Esophagus (tissue), 2 donors: ENCODE measurements around the gene IGDCC3. TPM values are rescaled to one million over a fixed set of nuclear protein-coding genes. Genes with fewer than 3 reads are reported as not detected.
A peak's percentile ranks its signal among the peaks of the same experiment; 100 is the strongest.

Experiments
- H3K27ac ChIP-seq, 2 donors: one replicate each; pipeline ENCODE4 v1.5.1; 2013; ENCODE audit warnings: low read depth in 2 of 2, mild to moderate bottlenecking in 2 of 2, inconsistent platforms in 1 of 2, low read length in 1 of 2, moderate library complexity in 1 of 2
- H3K27me3 ChIP-seq, 2 donors: one replicate each; pipeline ENCODE4 v1.6.1; 2013; ENCODE audit warnings: low read length in 2 of 2, control low read depth in 1 of 2, mild to moderate bottlenecking in 1 of 2; ENCODE audit not compliant: insufficient read depth in 2 of 2, control insufficient read depth in 1 of 2
- H3K36me3 ChIP-seq, 2 donors: one replicate each; pipeline ENCODE4 v1.6.1; 2013; ENCODE audit warnings: low read length in 1 of 2; ENCODE audit not compliant: control insufficient read depth in 2 of 2, insufficient read depth in 2 of 2
- H3K4me1 ChIP-seq, 2 donors: one replicate each; pipeline ENCODE4 v1.6.1; 2013; ENCODE audit warnings: low read length in 1 of 2; ENCODE audit not compliant: control insufficient read depth in 2 of 2, insufficient read depth in 2 of 2
- H3K4me3 ChIP-seq, 2 donors: one replicate each; pipeline ENCODE4 v1.5.1; 2013; ENCODE audit warnings: low read length in 2 of 2, mild to moderate bottlenecking in 2 of 2, low read depth in 1 of 2, moderate library complexity in 1 of 2
- H3K9me3 ChIP-seq, 2 donors: one replicate each; pipeline ENCODE4 v1.6.1; 2013; ENCODE audit warnings: mild to moderate bottlenecking in 2 of 2, low read depth in 1 of 2, low read length in 1 of 2, moderate library complexity in 1 of 2; ENCODE audit not compliant: control insufficient read depth in 2 of 2, insufficient read depth in 1 of 2
- WGBS, 2 donors: extraction: QIAGEN DNeasy Blood & Tissue Kit; methylation state at CpG; one replicate each; pipeline ENCODE4 v1.1.7; 2013; 5-methylcytosine and 5-hydroxymethylcytosine counted together
- polyA plus RNA-seq, 2 donors: library from polyadenylated mRNA; stranded (reverse); fragments of 200-250 nt; gene quantifications; one replicate each; pipeline ENCODE4 v1.2.3, GENCODE V29; 2013
- donor health status: healthy with polysubstance abuse.
- donor health status: Bipolar disorder and iron deficiency.

IGDCC3 gene
- polyA plus RNA-seq, 2 donors: under 0.01 TPM; not detected in 1

DNA sequence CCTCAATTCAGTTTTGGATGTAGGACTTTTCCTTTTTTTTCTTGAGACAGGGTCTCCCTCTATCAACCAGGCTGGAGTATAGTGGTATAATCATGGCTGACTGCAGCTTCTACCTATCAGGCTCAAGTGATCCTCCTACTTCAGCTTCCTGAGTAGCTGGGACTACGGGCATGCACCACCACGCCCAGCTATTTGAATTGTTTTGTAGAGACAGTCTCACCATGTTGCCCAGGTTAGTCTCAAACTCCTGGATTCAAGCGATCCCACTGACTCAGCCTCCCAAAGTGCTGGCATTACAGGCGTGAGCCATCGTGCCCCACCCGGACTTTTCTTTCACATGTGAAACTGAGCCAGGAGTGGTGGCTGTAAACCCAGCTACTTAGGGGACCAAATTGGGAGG lies 69.8 kb downstream of the IGDCC3 start:
- Histone ChIP-seq H3K4me3 (no peak overlapping the region), H3K27me3 (no peaks in the 10 kb centered on the region), H3K4me1 (peaks cover 0 to 3% of the 10 kb centered on the region in 2 donors), H3K36me3 (no peaks in the 10 kb centered on the region), H3K9me3 (no peaks in the 10 kb centered on the region), H3K27ac (no peak overlapping the region)
- 55 to 62% methylated on average over 6 of the region's 6 CpGs for WGBS, 2 donors

DNA sequence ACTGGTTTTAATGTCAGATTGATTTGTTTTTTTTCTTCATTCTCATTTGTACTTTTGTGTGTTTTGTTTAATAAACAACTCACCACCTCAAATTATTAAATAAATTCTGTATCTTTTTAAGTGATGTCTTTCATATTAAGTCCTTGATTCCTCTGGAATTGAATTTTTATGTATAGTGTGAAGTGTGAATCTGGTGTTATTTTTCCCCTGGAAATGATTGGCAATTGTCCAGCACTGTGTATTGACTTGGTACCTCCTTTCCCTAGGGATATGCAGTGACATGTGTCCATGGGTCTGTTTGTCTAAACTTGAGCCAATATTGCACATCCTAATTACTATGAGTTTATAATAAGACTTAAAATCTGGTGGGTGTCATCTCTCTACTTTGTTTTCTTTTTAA lies 71.3 kb downstream of the IGDCC3 start:
- H3K4me3 ChIP-seq: no peak overlapping the region
- H3K4me1 ChIP-seq: peaks cover 0 to 3% of the 10 kb centered on the region in 2 donors
- no peak overlapping the region for H3K27ac ChIP-seq
- H3K27me3 ChIP-seq: no peaks in the 10 kb centered on the region
- no peaks in the 10 kb centered on the region for H3K36me3 ChIP-seq
- H3K9me3 ChIP-seq: no peaks in the 10 kb centered on the region

DNA sequence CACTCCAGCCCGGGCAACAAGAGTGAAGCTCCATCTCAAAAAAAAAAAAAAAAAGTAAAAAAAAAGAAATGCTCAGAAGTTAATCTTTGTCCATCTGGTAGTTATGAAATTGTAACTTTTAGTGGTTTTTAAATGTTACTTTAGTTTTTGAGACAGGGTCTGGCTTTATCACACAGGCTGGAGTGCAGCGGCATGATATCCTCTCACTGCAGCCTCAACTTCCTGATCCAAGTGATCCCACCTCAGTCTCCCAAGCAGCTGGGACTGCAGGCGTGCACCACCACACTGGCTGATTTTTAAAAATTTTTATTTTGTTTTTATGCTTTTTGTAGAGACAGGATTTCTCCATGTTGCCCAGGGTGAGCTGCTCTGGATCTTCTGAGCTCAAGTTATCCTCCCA lies 72.0 kb downstream of the IGDCC3 start:
- no peaks in the 10 kb centered on the region for H3K36me3 ChIP-seq
- no peaks in the 10 kb centered on the region for H3K27me3 ChIP-seq
- no peak overlapping the region for H3K27ac ChIP-seq

DNA sequence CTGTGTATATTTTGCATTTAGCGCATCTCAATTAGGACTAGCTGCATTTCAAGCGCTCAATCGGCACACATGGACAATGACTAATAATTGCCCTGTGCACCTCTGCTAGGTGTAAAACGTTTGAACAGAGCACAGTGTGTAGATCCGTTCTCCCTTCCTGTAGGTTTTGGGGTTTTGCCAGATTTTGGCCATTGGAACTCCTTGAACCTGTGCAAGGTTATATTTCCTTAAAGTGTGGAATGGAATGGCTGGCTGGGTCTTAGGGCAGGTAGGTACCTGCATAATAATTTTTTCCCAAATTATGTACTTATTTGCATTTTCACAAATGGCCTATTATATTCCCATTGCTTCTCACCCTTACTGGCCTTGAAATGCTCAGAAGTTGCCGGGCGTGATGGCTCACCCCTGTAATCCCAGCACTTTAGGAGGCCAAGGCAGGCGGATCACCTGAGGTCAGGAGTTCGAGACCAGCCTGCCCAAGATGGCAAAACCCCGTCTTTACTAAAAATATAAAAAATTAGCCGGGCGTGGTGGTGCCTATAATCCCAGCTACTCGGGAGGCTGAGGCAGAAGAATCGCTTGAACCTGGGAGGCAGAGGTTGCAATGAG lies 72.5 kb downstream of the IGDCC3 start:
- no peaks in the 10 kb centered on the region for H3K27me3 ChIP-seq
- WGBS, 2 donors: 40 to 42% methylated on average over 14 of the region's 14 CpGs
- H3K36me3 ChIP-seq: no peaks in the 10 kb centered on the region
- H3K4me3 ChIP-seq: peak overlapping the region; percentile 9 to 27
- peak overlapping the region; percentile 77 to 89 for H3K27ac ChIP-seq
- H3K9me3 ChIP-seq: no peaks in the 10 kb centered on the region
- H3K4me1 ChIP-seq: peaks cover 0 to 3% of the 10 kb centered on the region in 2 donors

More for the DNA sequence above, 72.0 kb downstream of the IGDCC3 start:
- H3K4me1 ChIP-seq: peaks cover 0 to 3% of the 10 kb centered on the region in 2 donors
- 81 to 84% methylated on average over 3 of the region's 3 CpGs for WGBS, 2 donors
- no peaks in the 10 kb centered on the region for H3K9me3 ChIP-seq
- no peak overlapping the region for H3K4me3 ChIP-seq

DNA sequence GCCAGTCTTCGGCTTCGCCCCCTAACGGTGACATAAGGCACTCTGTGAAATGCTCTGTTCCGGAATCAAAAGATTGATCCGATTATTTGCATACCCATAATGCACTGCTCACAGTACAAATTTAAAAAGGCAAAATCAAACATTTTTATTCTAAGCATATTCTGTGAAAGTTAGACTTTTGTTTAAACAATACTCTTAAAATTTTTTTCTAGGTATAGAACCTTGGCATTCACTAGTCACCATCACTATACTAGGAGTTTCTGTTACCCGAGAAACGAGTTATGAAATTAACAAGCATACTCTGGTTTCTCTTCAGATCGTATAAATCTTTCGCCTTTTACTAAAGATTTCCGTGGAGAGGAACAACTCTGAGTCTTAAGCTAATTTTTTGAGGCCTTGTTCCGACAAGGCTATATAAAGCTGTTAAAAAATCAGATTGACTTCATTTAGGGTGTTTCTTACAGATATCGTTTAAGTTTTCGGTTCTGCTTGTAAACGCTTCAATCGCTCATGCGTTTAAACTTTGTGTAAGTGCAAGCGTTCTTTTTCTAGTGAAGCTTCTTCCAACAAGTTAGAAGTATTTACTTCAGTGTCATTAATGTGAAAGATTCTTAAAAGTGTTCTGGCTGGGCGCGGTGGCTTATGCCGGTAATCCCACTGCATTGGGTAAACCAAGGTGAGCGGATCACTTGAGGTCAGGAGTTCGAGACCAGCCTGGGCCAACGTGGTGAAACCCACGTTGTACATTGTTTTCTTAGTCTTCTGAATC lies 73.2 kb downstream of the IGDCC3 start, which contains the start of gene RNU5B-1:
Gene RNU5B-1 (plus strand): TSS at position 297 of the 769 bp plus-strand sequence.
- 0% methylated on average over 24 of the region's 24 CpGs for WGBS, 2 donors
- Histone ChIP-seq H3K4me1 (peaks cover 0 to 3% of the 10 kb centered on the region in 2 donors), H3K36me3 (no peaks in the 10 kb centered on the region), H3K27ac (peak within 1 kb of the TSS; percentile 88 to 89), H3K4me3 (peak within 1 kb of the TSS; percentile 45 to 58), H3K27me3 (no peaks in the 10 kb centered on the region), H3K9me3 (no peaks in the 10 kb centered on the region)

DNA sequence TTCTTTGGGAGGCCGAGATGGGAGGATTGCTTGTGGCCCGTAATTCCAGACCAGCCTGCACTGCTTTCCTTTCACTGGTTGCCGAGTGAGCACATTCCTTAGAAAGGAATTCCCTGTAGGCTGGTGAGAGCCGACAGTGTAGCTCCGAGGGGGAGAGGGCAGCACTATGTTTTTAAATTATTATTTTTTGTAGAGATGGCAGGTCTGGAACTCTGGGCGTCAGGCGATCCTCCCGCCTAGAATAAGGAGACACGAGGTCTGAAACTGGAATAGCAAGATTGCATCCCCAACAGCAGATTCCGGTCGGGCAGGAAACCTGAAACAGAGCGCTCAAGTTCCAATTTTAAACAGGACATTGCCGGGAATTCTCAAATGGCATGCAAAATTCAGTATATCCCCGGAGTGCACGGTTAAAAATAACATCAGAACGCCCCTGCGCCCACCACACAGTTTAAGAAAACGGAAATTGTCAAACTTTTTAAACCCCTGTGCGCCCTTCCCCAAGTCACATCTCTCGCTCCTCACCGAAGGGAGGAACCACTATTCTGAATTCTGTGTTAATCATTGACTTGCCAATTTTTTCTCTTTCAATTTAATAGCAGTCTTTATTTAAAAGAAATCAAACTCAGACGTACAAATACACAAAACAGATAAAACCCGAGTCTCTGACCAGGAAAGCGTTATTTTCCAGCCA lies 74.0 kb downstream of the IGDCC3 start:
- H3K27me3 ChIP-seq: no peaks in the 10 kb centered on the region
- peak overlapping the region; percentile 86 to 88 for H3K27ac ChIP-seq
- H3K4me1 ChIP-seq: peaks cover 0 to 3% of the 10 kb centered on the region in 2 donors
- 2% methylated on average over 24 of the region's 24 CpGs for WGBS, 2 donors
- peak overlapping the region; percentile 45 to 58 for H3K4me3 ChIP-seq
- no peaks in the 10 kb centered on the region for H3K9me3 ChIP-seq
- no peaks in the 10 kb centered on the region for H3K36me3 ChIP-seq

DNA sequence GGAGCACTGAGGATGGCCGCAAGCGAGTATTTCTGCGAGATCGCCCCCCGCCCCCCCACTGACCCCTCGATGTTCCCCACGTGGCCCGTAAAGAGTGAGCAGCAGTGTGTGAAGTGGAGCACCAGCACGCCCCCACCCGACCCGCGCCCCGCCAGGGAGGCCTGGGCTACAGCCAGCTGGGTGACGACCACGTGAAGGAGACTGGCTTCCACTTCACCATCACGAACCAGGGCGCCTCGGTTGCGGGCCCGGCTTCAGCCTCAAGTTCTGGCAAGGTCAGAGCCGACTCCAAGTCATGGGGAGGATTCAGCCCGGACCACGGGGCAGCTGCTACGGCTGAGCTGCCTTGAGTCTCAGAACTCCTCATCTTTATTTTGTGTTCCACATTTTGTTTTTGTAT lies 75.7 kb downstream of the IGDCC3 start:
- Histone ChIP-seq H3K27me3 (no peaks in the 10 kb centered on the region), H3K36me3 (no peaks in the 10 kb centered on the region), H3K27ac (no peak overlapping the region), H3K4me1 (peaks cover 0 to 3% of the 10 kb centered on the region in 2 donors), H3K4me3 (no peak overlapping the region), H3K9me3 (no peaks in the 10 kb centered on the region)
- WGBS, 2 donors: 78 to 82% methylated on average over 23 to 24 of the region's 24 CpGs

DNA sequence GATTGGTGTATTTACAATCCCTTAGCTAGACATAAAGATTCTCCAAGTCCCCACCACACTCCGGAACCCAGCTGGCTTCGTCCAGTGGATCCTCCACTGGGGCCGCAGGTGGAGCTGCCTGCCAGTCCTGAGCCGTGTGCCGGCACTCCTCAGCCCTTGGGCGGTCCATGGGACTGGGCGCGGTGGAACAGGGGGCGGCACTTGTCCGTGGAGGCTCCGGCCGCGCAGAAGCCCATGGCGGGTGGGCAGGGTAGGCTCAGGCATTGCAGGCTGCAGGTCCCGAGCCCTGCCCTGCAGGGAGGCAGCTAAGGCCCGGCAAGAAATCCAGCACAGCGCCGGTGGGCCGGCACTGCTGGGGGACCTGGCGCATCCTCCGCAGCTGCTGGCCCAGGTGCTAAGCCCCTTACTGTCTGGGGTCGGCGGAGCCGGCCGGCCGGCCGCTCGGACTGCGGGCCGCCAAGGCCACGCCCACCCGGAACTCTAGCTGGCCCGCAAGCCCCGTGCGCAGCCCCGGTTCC lies 76.8 kb downstream of the IGDCC3 start:
- Histone ChIP-seq H3K27ac (no peak overlapping the region), H3K9me3 (no peaks in the 10 kb centered on the region), H3K36me3 (no peaks in the 10 kb centered on the region), H3K4me1 (peaks cover 0 to 5% of the 10 kb centered on the region in 2 donors), H3K27me3 (no peaks in the 10 kb centered on the region), H3K4me3 (no peak overlapping the region)
- WGBS, 2 donors: 95 to 97% methylated on average over 33 to 36 of the region's 36 CpGs

DNA sequence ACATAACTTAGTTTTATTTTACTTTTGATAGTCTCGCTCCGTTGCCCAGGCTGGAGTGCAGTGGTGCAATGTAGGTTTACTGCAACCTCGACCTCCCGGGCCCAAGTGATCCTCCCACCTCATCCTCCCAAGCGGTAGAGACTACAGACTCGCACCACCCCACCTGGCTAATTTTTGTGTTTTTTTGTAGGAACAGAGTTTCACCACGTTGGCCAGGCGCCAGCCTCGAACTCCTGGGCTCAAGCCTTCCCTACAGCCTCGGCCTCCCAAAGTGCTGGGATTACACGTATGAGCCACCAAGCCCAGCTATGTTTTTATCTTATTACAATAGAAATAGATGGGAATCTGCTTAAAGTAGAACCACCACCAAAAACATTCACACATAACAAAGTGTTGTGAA lies 79.1 kb downstream of the IGDCC3 start:
- Histone ChIP-seq H3K4me3 (no peak overlapping the region), H3K9me3 (no peaks in the 10 kb centered on the region), H3K4me1 (peaks cover 0 to 5% of the 10 kb centered on the region in 2 donors), H3K36me3 (no peaks in the 10 kb centered on the region), H3K27me3 (no peaks in the 10 kb centered on the region), H3K27ac (no peak overlapping the region)
- 82 to 83% methylated on average over 11 of the region's 11 CpGs for WGBS, 2 donors
